ENCODE measurements around the gene C1QL2.

GRCh38 chr2:119155633-119156032, 2.9 kb downstream of the C1QL2 start:
- TF ChIP-seq CTCF (IDR thresholded peaks at IDR 0.05 in 4 of 5, conservative IDR thresholded peaks at IDR 0.05 in 1 of 5): no peak
- no peak for TF ChIP-seq POLR2A (IDR thresholded peaks at IDR 0.05)
